HG03520 (cell line): ENCODE results near the gene CELF4.

Source experiments
- ATAC-seq: cut with Tn5 transposase; IDR thresholded peaks from one replicate; pipeline ENCODE4 v1.9.1; 2021; ENCODE audit warnings: mild to moderate bottlenecking, moderate library complexity; ENCODE audit not compliant: unreplicated experiment

CELF4 gene

GRCh38 chr18:37574113-37574512 is 8.5 kb upstream of the CELF4 start:
- ATAC-seq = no peak

- no peak for ATAC-seq
Observed at GRCh38 chr18:37572736-37573135, 7.1 kb upstream of the CELF4 start.

GRCh38 chr18:37571266-37571665 is 5.7 kb upstream of the CELF4 start:
- no peak for ATAC-seq

- ATAC-seq = no peak
Observed at GRCh38 chr18:37570336-37570930, 4.8 kb upstream of the CELF4 start.

GRCh38 chr18:37568671-37569070 is 3.1 kb upstream of the CELF4 start:
- no peak for ATAC-seq

- no peak for ATAC-seq
Observed at GRCh38 chr18:37567994-37568359, 2.4 kb upstream of the CELF4 start.

- ATAC-seq = no peak
Observed at GRCh38 chr18:37567061-37567993, 1.7 kb upstream of the CELF4 start.

- ATAC-seq = no peak
Observed at GRCh38 chr18:37566479-37567060, 972 bp upstream of the CELF4 start.

GRCh38 chr18:37565977-37566478 is 430 bp upstream of the CELF4 start:
- no peak for ATAC-seq

- ATAC-seq = no peak
Observed at GRCh38 chr18:37564711-37565100, 892 bp downstream of the CELF4 start.

- no peak for ATAC-seq
Observed at GRCh38 chr18:37563931-37564392, 1.6 kb downstream of the CELF4 start.

- ATAC-seq = no peak
Observed at GRCh38 chr18:37561986-37562385, 3.6 kb downstream of the CELF4 start.

- no peak for ATAC-seq
Observed at GRCh38 chr18:37560003-37560402, 5.6 kb downstream of the CELF4 start.

- no peak for ATAC-seq
Observed at GRCh38 chr18:37559194-37559593, 6.4 kb downstream of the CELF4 start.

GRCh38 chr18:37554399-37554787 is 11.2 kb downstream of the CELF4 start:
- no peak for ATAC-seq

GRCh38 chr18:37553633-37554398 is 11.8 kb downstream of the CELF4 start:
- no peak for ATAC-seq

GRCh38 chr18:37552286-37552685 is 13.3 kb downstream of the CELF4 start:
- no peak for ATAC-seq

- no peak for ATAC-seq
Observed at GRCh38 chr18:37551846-37552245, 13.8 kb downstream of the CELF4 start.

- ATAC-seq = no peak
Observed at GRCh38 chr18:37551249-37551648, 14.3 kb downstream of the CELF4 start.

GRCh38 chr18:37550118-37550875 is 15.3 kb downstream of the CELF4 start:
- ATAC-seq = no peak
